ENCODE data around the gene RTN4RL2. TPM values are rescaled to one million over a fixed set of nuclear protein-coding genes. Genes with fewer than 3 reads are reported as not detected.
A peak's percentile ranks its signal among the peaks of the same experiment; 100 is the strongest.

RTN4RL2 gene
- total and polyA plus RNA-seq, 8 donors = 0.75 to 8.1 (median 0.78) TPM; not detected in 3

GRCh38 chr11:57481315-57481714, 21.0 kb downstream of the RTN4RL2 start:
- Histone ChIP-seq H3K36me3 (peaks cover 15 to 31% (median 23%) of the 10 kb centered on the region in 4 donors), H3K9me3 (no peaks in the 10 kb centered on the region), H3K27me3 (peaks cover 0 to 49% (median 18%) of the 10 kb centered on the region in 3 donors), H3K4me1 (peaks cover 25 to 58% (median 44%) of the 10 kb centered on the region in 4 donors), H3K27ac (no peak overlapping the region), H3K4me3 (no peak overlapping the region)
- WGBS, 5 donors = 40 to 87% (median 60%) methylated on average over 1 to 2 of the region's 2 CpGs
- no peak for TF ChIP-seq CTCF (IDR thresholded peaks at IDR 0.05)
- TF ChIP-seq EP300 (IDR thresholded peaks at IDR 0.05) = no peak
- no peak for TF ChIP-seq POLR2A (IDR thresholded peaks at IDR 0.05)
- no peak for TF ChIP-seq POLR2AphosphoS5 (IDR thresholded peaks at IDR 0.05)
- intact Hi-C loops (cut with DNase I; ENCODE audit: low total_unique reads) = loop anchor here (10.0 kb wide), 1 partner anchor 137 kb away; no protein-coding TSS in a partner anchor
- DNase-seq = no peak

- Histone ChIP-seq H3K4me3 (peak overlapping the region in 3 of 4 donors; percentile 22 to 42 (median 28)), H3K9me3 (no peaks in the 10 kb centered on the region), H3K27ac (peak overlapping the region in 1 of 5 donors; percentile 11)
These were observed 21.8 kb downstream of the RTN4RL2 start for GRCh38 chr11:57481915-57482781.

GRCh38 chr11:57482782-57483561, 22.6 kb downstream of the RTN4RL2 start:
- WGBS, 5 donors = 3 to 10% (median 8%) methylated on average over 31 to 52 of the region's 52 CpGs
- TF ChIP-seq POLR2A (IDR thresholded peaks at IDR 0.05) = no peak
- peak in 5 of 7 experiments; percentile 44 to 69 (median 58) for TF ChIP-seq CTCF (IDR thresholded peaks at IDR 0.05)
- H3K27ac ChIP-seq = peak overlapping the region in 1 of 5 donors; percentile 11

More at GRCh38 chr11:57481915-57482781, 21.8 kb downstream of the RTN4RL2 start:
- Histone ChIP-seq H3K4me1 (peaks cover 17 to 50% (median 36%) of the 10 kb centered on the region in 4 donors), H3K27me3 (peaks cover 0 to 41% (median 13%) of the 10 kb centered on the region in 3 donors), H3K36me3 (peaks cover 15 to 37% (median 29%) of the 10 kb centered on the region in 4 donors)
- intact Hi-C loops (cut with DNase I; ENCODE audit: low total_unique reads) = loop anchor here (10.0 kb wide), 1 partner anchor 137 kb away; no protein-coding TSS in a partner anchor
- no peak for DNase-seq
- TF ChIP-seq CTCF (IDR thresholded peaks at IDR 0.05) = no peak
- TF ChIP-seq EP300 (IDR thresholded peaks at IDR 0.05) = no peak
- TF ChIP-seq POLR2A (IDR thresholded peaks at IDR 0.05) = no peak
- TF ChIP-seq POLR2AphosphoS5 (IDR thresholded peaks at IDR 0.05) = no peak
- 35 to 50% (median 46%) methylated on average over 30 to 44 of the region's 44 CpGs for WGBS, 5 donors

GRCh38 chr11:57483562-57483918, 23.2 kb downstream of the RTN4RL2 start:
- no peak for DNase-seq
- WGBS, 5 donors = 44 to 73% (median 53%) methylated on average over 3 of the region's 3 CpGs
- Histone ChIP-seq H3K36me3 (peaks cover 25 to 51% (median 43%) of the 10 kb centered on the region in 4 donors), H3K4me3 (peak overlapping the region in 1 of 4 donors; percentile 8), H3K27ac (no peak overlapping the region), H3K9me3 (no peaks in the 10 kb centered on the region), H3K4me1 (peaks cover 11 to 38% (median 26%) of the 10 kb centered on the region in 4 donors), H3K27me3 (peaks cover 0 to 37% (median 13%) of the 10 kb centered on the region in 3 donors)
- TF ChIP-seq CTCF (IDR thresholded peaks at IDR 0.05) (no peak), EP300 (IDR thresholded peaks at IDR 0.05) (no peak), POLR2AphosphoS5 (IDR thresholded peaks at IDR 0.05) (no peak), POLR2A (IDR thresholded peaks at IDR 0.05) (no peak)
- intact Hi-C loops (cut with DNase I; ENCODE audit: low total_unique reads) = loop anchor here (10.0 kb wide), 1 partner anchor 139 kb away; no protein-coding TSS in a partner anchor

More at GRCh38 chr11:57482782-57483561, 22.6 kb downstream of the RTN4RL2 start:
- H3K36me3 ChIP-seq = peaks cover 19 to 46% (median 38%) of the 10 kb centered on the region in 4 donors
- H3K4me3 ChIP-seq = peak overlapping the region; percentile 8 to 42 (median 25)
- peaks cover 11 to 41% (median 29%) of the 10 kb centered on the region in 4 donors for H3K4me1 ChIP-seq
- H3K27me3 ChIP-seq = peaks cover 0 to 37% (median 13%) of the 10 kb centered on the region in 3 donors
- H3K9me3 ChIP-seq = no peaks in the 10 kb centered on the region
- intact Hi-C loops (cut with DNase I; ENCODE audit: low total_unique reads) = loop anchor here (10.0 kb wide), 1 partner anchor 138 kb away; no protein-coding TSS in a partner anchor
- peak; percentile 44 to 87 for DNase-seq

Measured in stomach (tissue), 9 donors.